ENCODE data around the gene SNRNP200. TPM values are rescaled to one million over a fixed set of nuclear protein-coding genes. Genes with fewer than 3 reads are reported as not detected.
A peak's percentile ranks its signal among the peaks of the same experiment; 100 is the strongest.

SNRNP200 gene
- total RNA-seq: 66.6 TPM

DNA sequence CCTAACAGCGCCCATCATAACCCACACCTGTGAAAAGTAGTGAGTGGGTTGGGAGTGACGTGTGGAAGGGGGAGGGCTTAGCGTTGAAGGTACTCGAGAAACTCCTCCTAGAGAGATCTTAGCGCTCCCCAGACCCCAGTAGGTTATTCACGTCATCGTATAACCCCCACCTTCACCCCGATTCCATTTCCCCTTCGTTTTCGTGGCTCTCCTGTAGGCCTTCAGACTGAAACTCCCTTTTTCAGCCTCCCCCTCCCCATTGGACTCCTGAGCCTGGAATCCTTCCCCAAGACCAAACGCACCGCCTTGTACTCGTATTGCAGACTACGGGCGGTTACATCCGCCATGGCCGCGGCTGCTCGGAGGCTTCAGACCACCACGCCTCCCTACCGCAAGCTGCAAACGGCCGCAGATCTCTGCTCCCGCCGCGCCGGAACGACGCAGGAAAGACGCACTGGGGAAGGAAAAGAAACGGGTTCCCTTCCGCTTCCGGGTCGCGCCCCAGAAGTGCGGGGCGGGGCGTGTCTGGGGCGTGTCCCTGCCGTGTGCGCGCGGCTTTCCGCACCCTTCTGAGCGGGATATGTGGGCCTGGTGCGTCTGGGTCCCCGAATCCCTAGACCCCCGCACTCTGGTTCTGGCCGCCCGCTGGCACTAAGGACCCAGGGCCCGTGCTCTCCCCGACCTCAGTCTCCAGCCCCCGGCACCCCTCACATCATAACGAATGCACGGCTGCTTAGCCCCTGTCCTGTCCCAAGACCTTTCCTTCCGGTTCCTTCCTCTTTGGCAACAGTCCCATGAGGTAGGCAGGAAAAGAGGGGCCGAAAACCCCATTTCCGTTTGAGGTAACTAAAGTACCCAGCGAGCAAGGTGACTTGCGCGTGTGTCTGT lies at the start of gene SNRNP200:
TSS of gene SNRNP200 (minus strand) at position 456 of the 888 bp plus-strand sequence. CDS start at position 347, 109 bp downstream.
- ATAC-seq: peak; percentile 99

GRCh38 chr2:96354492-96354891 lies 49.1 kb upstream of the SNRNP200 start:
- ATAC-seq: peak; percentile 49

GRCh38 chr2:96353606-96354101 lies 48.3 kb upstream of the SNRNP200 start:
- peak; percentile 45 for ATAC-seq

- no peak for ATAC-seq
These were observed 47.8 kb upstream of the SNRNP200 start for GRCh38 chr2:96353032-96353561.

DNA sequence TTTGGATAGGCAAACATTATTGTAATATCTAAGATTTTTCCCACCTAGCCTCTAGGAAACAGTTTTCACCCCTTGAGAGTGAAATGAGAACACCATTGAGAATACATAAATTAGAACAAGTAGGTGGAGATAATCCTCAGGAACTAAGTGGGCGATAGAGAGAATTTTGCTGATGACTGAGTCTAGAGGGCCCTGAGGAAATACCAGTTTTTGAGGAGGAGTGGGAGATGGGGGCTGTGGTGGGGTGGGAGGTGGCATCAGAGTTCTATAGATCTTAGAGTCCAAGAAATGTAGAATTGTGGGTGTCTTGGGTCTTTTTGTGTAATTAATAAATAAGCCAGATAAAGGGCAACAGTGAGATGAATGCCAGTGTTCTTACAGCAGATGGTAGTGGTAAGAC lies 42.0 kb upstream of the SNRNP200 start:
- no peak for ATAC-seq

GRCh38 chr2:96345868-96346462 lies 40.6 kb upstream of the SNRNP200 start:
- no peak for ATAC-seq

DNA sequence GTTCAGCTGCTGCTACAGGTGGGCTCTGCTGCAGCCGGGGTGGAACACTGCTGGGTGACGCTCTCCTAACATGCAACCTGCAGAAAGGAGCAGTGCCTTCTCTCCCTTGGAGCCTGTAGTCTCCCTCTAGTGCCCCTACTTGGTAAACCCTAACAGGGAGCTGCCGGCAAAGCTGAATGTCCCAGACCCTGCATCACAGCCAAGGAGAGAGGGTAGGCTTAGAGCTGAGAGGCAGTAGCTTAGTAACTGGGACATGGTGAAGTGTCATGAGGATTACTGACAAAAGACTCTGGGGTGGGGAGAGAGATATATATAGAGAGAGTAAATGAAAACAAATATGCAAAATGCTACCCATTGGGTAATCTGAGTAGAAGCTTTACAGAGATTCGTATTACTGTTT lies 40.1 kb upstream of the SNRNP200 start:
- ATAC-seq: no peak

- ATAC-seq: peak; percentile 68
These were observed 38.7 kb upstream of the SNRNP200 start for GRCh38 chr2:96344011-96344410.

DNA sequence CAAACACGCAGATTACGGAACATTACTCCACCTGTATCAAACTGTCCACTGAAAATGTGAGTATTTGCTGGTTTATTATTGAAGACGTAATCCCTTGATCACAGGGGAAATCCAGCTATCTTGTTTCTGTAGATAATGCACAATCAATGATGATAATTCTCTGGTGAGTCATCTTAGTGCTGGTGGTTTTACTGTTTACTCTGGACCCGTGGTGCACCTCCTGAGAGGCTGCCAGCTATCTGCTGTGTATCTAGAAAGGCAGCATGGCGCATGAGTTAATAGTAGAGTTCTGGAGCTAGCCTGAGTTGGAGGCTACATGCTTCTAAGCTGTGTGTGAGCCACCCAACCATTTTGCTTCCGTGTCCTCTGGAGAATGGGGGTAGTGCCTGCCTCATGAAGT lies 36.7 kb upstream of the SNRNP200 start:
- ATAC-seq: no peak

DNA sequence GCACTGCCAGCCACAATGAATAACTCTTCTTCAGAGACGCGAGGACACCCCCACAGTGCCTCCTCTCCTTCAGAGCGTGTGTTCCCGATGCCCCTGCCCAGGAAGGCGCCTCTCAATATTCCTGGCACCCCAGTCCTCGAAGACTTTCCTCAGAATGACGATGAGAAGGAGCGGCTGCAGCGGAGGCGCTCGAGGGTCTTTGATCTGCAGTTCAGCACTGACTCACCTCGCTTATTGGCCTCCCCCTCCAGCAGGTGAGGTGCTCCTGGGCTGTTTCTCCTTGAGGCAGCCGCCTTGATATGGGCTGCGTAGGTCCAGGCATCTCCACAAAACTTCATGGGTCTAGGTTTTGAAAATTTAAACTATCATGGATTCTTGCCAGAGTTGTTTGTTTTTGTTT lies 36.3 kb upstream of the SNRNP200 start:
- no peak for ATAC-seq

DNA sequence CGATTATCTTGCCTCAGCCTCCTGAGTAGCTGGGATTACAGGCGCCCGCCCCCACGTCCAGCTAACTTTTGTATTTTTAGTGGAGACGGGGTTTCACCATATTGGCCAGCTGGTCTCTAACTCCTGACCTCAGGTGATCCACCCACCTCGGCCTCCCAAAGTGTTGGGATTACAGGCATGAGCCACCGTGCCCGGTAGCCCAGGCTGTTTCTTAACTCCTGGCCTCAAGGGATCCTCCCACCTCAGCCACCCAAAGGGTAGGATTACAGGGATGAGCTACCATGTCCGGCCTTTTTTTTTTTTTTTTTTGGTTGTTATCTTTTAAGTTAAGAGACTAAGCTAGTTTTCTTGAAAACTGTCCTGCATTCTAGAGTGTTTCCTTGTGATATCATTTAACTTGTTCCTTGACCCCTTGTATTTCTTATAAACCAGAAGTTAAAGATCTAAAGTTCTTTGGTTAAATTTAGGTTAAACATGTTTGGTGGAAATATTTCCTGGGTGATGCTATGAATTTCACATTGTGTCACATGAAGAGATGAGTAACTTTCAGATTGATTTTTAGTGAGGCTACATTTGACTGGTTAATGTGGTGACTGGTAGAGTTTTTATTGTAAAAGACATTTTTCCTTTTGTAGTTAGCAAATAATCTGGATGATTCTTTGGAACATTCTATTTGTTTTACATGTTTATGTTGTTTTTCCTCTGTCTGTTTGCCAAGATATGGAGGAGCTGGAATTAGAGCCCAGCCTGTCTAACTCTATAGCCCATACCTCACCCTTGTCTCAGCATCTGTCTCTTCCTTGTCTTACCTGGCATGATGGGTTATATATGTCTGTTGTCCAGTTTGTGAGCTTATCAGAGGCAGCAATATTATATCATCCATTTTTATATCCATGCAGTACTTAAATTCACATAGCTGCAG lies 35.4 kb upstream of the SNRNP200 start:
- ATAC-seq: no peak

DNA sequence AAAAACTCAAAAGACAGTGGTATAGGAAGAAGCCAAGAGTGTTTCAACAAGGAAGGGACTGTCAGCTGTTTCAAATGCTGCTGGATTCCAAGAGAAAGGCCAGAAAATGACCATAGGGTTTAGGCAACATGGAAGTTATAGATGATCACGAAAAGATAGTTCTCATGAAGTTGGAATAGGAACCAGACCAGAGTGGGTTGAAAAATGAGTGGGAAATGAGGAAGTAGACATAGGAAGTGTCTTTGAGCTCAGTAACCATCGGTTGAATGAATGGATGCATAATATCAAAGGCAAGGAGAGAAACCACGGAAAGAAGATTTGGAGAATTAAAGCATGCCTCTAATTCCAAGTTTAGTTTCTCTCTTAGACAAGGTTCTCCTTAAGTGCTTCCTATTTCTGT lies 31.5 kb upstream of the SNRNP200 start:
- no peak for ATAC-seq

DNA sequence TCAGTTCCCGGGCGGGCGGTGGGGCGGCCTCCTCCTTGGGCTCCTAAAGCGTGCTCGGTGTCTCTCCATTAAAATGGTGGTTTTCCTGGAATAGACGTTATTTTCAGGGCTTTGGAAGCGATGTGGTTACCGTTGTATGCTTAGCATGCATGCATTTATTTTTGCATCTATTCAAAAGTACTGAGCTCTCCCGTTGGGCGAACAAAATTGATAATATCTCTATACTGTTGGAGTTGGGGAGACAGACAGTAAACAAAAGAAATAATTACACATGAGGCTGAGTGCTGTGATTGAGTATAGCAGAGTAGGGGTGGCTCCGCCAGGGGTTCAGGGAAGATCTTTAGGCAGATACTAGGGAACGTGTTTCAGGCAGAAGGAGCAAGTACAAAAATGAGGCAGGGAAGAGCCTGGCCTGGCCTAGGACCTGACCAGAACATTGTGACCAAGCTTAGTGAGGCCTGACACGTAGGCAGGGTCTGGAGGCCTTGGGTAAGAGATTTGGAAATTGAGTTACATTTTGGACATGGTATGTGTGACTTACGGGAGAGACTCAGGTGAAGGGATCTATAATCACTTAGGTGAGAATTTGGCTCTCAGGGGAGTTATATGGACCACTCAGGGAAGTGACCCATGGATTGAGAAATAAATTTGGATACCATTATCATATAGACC lies 30.9 kb upstream of the SNRNP200 start:
- no peak for ATAC-seq

DNA sequence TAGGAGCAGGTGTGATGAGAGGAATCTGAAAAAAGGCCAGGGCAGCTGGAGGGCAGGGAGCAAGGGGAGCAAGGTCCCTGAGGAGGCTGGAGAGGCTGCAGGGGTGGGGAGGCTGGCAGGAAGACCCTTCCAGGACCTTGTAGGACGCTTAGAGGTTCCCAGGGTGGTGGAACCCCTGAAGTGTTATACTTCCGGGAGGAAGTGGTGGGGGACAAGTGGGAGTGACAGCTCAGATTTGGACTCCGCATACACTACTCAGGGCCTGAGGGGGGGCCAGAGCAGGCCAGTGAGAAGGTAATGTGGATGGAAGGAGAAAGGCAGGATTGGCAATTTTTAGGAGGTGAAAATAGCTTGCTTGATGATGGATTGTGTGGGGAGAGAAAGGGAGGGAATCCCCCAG lies 28.4 kb upstream of the SNRNP200 start:
- ATAC-seq: no peak

- ATAC-seq: peak; percentile 51
These were observed 25.1 kb upstream of the SNRNP200 start for GRCh38 chr2:96330407-96330806.

GRCh38 chr2:96329874-96330273 lies 24.5 kb upstream of the SNRNP200 start:
- ATAC-seq: no peak

DNA sequence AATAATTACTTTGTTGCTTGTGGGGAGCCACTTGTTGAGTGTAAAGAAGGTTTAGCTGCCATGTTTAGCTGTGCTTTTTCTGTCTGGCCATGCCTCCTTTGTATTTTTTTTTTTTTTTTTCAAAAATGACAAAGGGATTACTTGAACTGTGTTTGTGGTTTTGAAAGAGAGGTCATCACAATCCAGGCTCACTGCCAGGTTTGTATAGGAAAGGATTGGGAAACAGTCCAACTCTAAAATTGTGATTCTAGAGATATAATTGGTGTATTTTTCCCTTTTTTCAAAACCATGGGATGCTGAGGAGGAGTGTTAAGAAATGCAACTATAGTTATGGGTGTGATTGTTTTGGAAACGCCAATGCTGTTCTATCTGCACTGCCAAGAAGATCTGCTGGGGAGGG lies 24.1 kb upstream of the SNRNP200 start:
- ATAC-seq: no peak

GRCh38 chr2:96326990-96327820 lies 21.9 kb upstream of the SNRNP200 start:
- ATAC-seq: no peak

GRCh38 chr2:96326564-96326963 lies 21.2 kb upstream of the SNRNP200 start:
- no peak for ATAC-seq

DNA sequence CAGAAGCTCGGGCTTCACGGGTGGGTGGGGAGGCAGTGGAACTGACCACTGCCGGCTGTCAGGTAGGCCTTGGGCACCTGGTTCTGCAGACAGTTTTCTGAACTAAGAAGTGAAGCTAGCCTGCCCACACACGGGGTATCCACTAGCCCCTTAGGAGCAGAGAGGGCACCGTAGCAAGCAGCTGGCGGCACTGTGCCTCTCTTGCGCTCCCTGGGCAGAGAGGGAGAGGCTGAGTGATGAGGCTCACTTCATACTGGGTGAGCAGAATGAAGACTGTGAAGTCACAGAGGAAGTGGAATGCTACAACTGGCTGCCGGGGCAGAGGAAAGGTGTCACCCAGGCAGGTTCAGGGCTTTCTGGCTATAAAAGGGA lies 20.5 kb upstream of the SNRNP200 start:
- peak; percentile 3 for ATAC-seq

Data from esophagus mucosa (tissue), 1 donor.